Urothelium cell line (cell line): ENCODE results near the gene PIK3CA.
"Not testable (repeated sequence)": the region's sequence is repeated elsewhere in the genome, so short reads cannot be mapped to it uniquely, and the experiment has no call there.

Experiments
- DNase-seq: peaks from one replicate; pipeline ENCODE4 v3.0.0; 2011; ENCODE audit warnings: low spot score, mixed read lengths
- FAIRE-seq: peaks from 2 replicates; lab custom pipeline; 2011; peaks lifted over from hg19 to GRCh38; lab: Jason Lieb, UNC

The PIK3CA gene

GRCh38 chr3:179147873-179148615, at the start of gene PIK3CA:
PIK3CA (plus strand) TSS chr3:179148357; CDS start chr3:179198826, 50,469 bp downstream.
- peak; percentile 96 for FAIRE-seq
- peak; percentile 92 for DNase-seq

- no peak for FAIRE-seq
Measured at GRCh38 chr3:179098388-179099077, 49.6 kb upstream of the PIK3CA start.

GRCh38 chr3:179100652-179101051, 47.5 kb upstream of the PIK3CA start:
- DNase-seq (no peak), FAIRE-seq (no peak)

More at GRCh38 chr3:179098388-179099077, 49.6 kb upstream of the PIK3CA start:
- peak; percentile 33 for DNase-seq

- no peak for DNase-seq
- FAIRE-seq = no peak
Measured at GRCh38 chr3:179105881-179106280, 42.3 kb upstream of the PIK3CA start.

- DNase-seq = no peak
- FAIRE-seq = no peak
Measured at GRCh38 chr3:179107617-179108016, 40.5 kb upstream of the PIK3CA start.

- peak; percentile 5 for DNase-seq
- FAIRE-seq = no peak
Measured at GRCh38 chr3:179108086-179108485, 40.1 kb upstream of the PIK3CA start.

GRCh38 chr3:179113903-179114302, 34.3 kb upstream of the PIK3CA start:
- FAIRE-seq (no peak), DNase-seq (no peak)

- not testable (repeated sequence) for DNase-seq, FAIRE-seq
Measured at GRCh38 chr3:179115444-179115843, 32.7 kb upstream of the PIK3CA start.

GRCh38 chr3:179116816-179117215, 31.3 kb upstream of the PIK3CA start:
- DNase-seq = no peak
- no peak for FAIRE-seq

GRCh38 chr3:179132191-179132890, 15.8 kb upstream of the PIK3CA start:
- DNase-seq, FAIRE-seq: not testable (repeated sequence)

- FAIRE-seq (no peak), DNase-seq (no peak)
Measured at GRCh38 chr3:179133575-179133974, 14.6 kb upstream of the PIK3CA start.

GRCh38 chr3:179136195-179136594, 12.0 kb upstream of the PIK3CA start:
- no peak for FAIRE-seq
- DNase-seq = no peak

GRCh38 chr3:179141890-179142289, 6.3 kb upstream of the PIK3CA start:
- FAIRE-seq = no peak
- no peak for DNase-seq

GRCh38 chr3:179146911-179147513, 1.1 kb upstream of the PIK3CA start:
- DNase-seq (peak; percentile 48), FAIRE-seq (no peak)

- no peak for FAIRE-seq
- DNase-seq = no peak
Measured at GRCh38 chr3:179147514-179147872, 664 bp upstream of the PIK3CA start.

- DNase-seq (peak; percentile 36), FAIRE-seq (no peak)
Measured at GRCh38 chr3:179148616-179149405, 654 bp downstream of the PIK3CA start.

- no peak for FAIRE-seq
- no peak for DNase-seq
Measured at GRCh38 chr3:179149406-179149867, 1.3 kb downstream of the PIK3CA start.

GRCh38 chr3:179149951-179150350, 1.8 kb downstream of the PIK3CA start:
- FAIRE-seq (no peak), DNase-seq (no peak)

- FAIRE-seq = no peak
- DNase-seq = no peak
Measured at GRCh38 chr3:179150610-179151009, 2.5 kb downstream of the PIK3CA start.

GRCh38 chr3:179151474-179151873, 3.3 kb downstream of the PIK3CA start:
- FAIRE-seq (no peak), DNase-seq (no peak)
